HG03354 (cell line): ENCODE results near the gene EYA4.

ENCODE experiments used
- ATAC-seq: cut with Tn5 transposase; IDR thresholded peaks from one replicate; pipeline ENCODE4 v1.9.1; 2021; ENCODE audit warnings: mild to moderate bottlenecking; ENCODE audit not compliant: unreplicated experiment, poor library complexity, severe bottlenecking

EYA4 gene

GRCh38 chr6:133241086-133241900 is at the start of gene EYA4:
Gene EYA4 (plus strand): TSS chr6:133241357. CDS start chr6:133274781, 33,424 bp downstream.
- ATAC-seq, result no peak

GRCh38 chr6:133193396-133193795 is 47.8 kb upstream of the EYA4 start:
- no peak for ATAC-seq

GRCh38 chr6:133198725-133199124 is 42.4 kb upstream of the EYA4 start:
- ATAC-seq, result no peak

- no peak for ATAC-seq
Observed at GRCh38 chr6:133201231-133201630, 39.9 kb upstream of the EYA4 start.

GRCh38 chr6:133202610-133203343 is 38.4 kb upstream of the EYA4 start:
- ATAC-seq, result no peak

GRCh38 chr6:133203344-133203697 is 37.8 kb upstream of the EYA4 start:
- ATAC-seq, result no peak

GRCh38 chr6:133205304-133205703 is 35.9 kb upstream of the EYA4 start:
- no peak for ATAC-seq

GRCh38 chr6:133206942-133207341 is 34.2 kb upstream of the EYA4 start:
- no peak for ATAC-seq

GRCh38 chr6:133207754-133208153 is 33.4 kb upstream of the EYA4 start:
- ATAC-seq, result no peak

GRCh38 chr6:133208183-133208755 is 32.9 kb upstream of the EYA4 start:
- no peak for ATAC-seq

GRCh38 chr6:133214267-133214666 is 26.9 kb upstream of the EYA4 start:
- no peak for ATAC-seq

GRCh38 chr6:133218852-133219251 is 22.3 kb upstream of the EYA4 start:
- no peak for ATAC-seq

GRCh38 chr6:133223452-133224029 is 17.6 kb upstream of the EYA4 start:
- ATAC-seq, result no peak

- ATAC-seq, result no peak
Observed at GRCh38 chr6:133225560-133225959, 15.6 kb upstream of the EYA4 start.

GRCh38 chr6:133227344-133227743 is 13.8 kb upstream of the EYA4 start:
- no peak for ATAC-seq

- ATAC-seq, result no peak
Observed at GRCh38 chr6:133230052-133230451, 11.1 kb upstream of the EYA4 start.

- ATAC-seq, result no peak
Observed at GRCh38 chr6:133235221-133235620, 5.9 kb upstream of the EYA4 start.

- ATAC-seq, result no peak
Observed at GRCh38 chr6:133236932-133237331, 4.2 kb upstream of the EYA4 start.

- no peak for ATAC-seq
Observed at GRCh38 chr6:133240511-133241085, 559 bp upstream of the EYA4 start.
